Measurements from ENCODE around the gene LRRC71.

- TF ChIP-seq CTCF (IDR thresholded peaks at IDR 0.05 in 8 of 11, conservative IDR thresholded peaks at IDR 0.05 in 3 of 11): no peak
- no peak for TF ChIP-seq POLR2A (IDR thresholded peaks at IDR 0.05)
- no peak for TF ChIP-seq POLR2AphosphoS5 (IDR thresholded peaks at IDR 0.05)
These were observed 46.8 kb upstream of the LRRC71 start for GRCh38 chr1:156873659-156874058.

Data from spleen (tissue), 7 donors.